HCT116 (cell line): ENCODE results near the gene MEAK7.

ENCODE experiments used
- CEBPB ChIP-seq: IDR thresholded peaks from 2 replicates; pipeline ENCODE4 v1.6.1; 2012; ENCODE audit warnings: low read depth
- CTCF ChIP-seq, 3 experiments: fragments of 200-600 bp in 1 of 3; sonication (generic) in 1 of 3; IDR thresholded peaks in 2 of 3; conservative IDR thresholded peaks in 1 of 3; 2 replicates each; pipeline ENCODE4 v1.5.1; 2012 to 2017; ENCODE audit warnings: low read depth in 2 of 3, low read length in 2 of 3, antibody characterized with exemption in 1 of 3, borderline replicate concordance in 1 of 3, control low read depth in 1 of 3, mild to moderate bottlenecking in 1 of 3, mixed read lengths in 1 of 3, mixed run types in 1 of 3, moderate library complexity in 1 of 3; ENCODE audit not compliant: insufficient read depth in 1 of 3
- EZH2 ChIP-seq: fragments of 200-600 bp; sonication (generic); IDR thresholded peaks from 2 replicates; pipeline ENCODE4 v1.6.1; 2017; ENCODE audit warnings: antibody characterized with exemption, mixed run types
- JUND ChIP-seq: IDR thresholded peaks from 2 replicates; pipeline ENCODE4 v1.6.1; 2012
- POLR2A ChIP-seq: IDR thresholded peaks from 2 replicates; pipeline ENCODE4 v1.7.0; 2011; ENCODE audit warnings: borderline replicate concordance; ENCODE audit not compliant: insufficient read depth, insufficient read length; ENCODE audit errors: extremely low read depth
- RAD21 ChIP-seq: IDR thresholded peaks from 2 replicates; pipeline ENCODE4 v1.6.1; 2012; ENCODE audit warnings: low read depth, mild to moderate bottlenecking
- REST ChIP-seq: IDR thresholded peaks from 2 replicates; pipeline ENCODE4 v1.6.1; 2012; ENCODE audit warnings: low read depth
- ZBTB33 ChIP-seq: IDR thresholded peaks from 2 replicates; pipeline ENCODE4 v1.6.1; 2011; ENCODE audit warnings: mild to moderate bottlenecking, low read length, moderate library complexity; ENCODE audit not compliant: insufficient replicate concordance; ENCODE audit errors: extremely low read depth

- TF ChIP-seq CTCF (IDR thresholded peaks at IDR 0.05 in 2 of 3, conservative IDR thresholded peaks at IDR 0.05 in 1 of 3; ENCODE audit: borderline replicate concordance in 1 of 3, insufficient read depth in 1 of 3, low read depth in 2 of 3, low read length in 2 of 3) (no peak), EZH2 (no peak), RAD21 (no peak), REST (no peak), CEBPB (no peak), POLR2A (no peak), ZBTB33 (no peak), JUND (no peak)
Observed at GRCh38 chr16:84550096-84550495, 45.6 kb upstream of the MEAK7 start.
